ENCODE data around the gene GPD2. TPM values are rescaled to one million over a fixed set of nuclear protein-coding genes. Genes with fewer than 3 reads are reported as not detected.

Gene GPD2
- total RNA-seq, 2 donors from 2014 or later, result 26.6 to 95.3 TPM

DNA sequence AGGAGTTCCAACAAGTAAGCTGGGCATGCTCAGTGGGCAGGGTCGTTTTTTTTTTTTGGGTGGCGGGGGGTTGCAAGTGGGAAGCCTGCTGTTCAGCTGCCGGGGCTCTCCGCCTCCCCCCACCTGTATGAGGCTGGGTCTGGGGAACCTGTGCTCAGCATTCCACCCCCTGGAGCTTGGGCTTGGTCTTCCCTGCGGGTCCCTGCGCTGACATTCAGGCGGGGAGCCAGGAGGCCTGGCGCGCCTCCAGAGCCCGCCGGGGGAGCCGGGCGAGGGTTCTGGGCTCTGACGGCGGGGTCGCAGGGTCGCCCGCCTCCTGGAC is 822 bp upstream of the GPD2 start:
- no peaks in the 10 kb centered on the region for H3K27me3 ChIP-seq (replicated peaks; ENCODE audit: insufficient read depth)
- intact Hi-C loops (cut with DNase I), result loop anchor here (5.0 to 10.0 kb wide), 2 partner anchors 103 to 139 kb away; partner anchors contain the start of gene NR4A2
- H3K36me3 ChIP-seq, result no peaks in the 10 kb centered on the region
- TF ChIP-seq POLR2A (IDR thresholded peaks at IDR 0.05) (no peak), POLR2AphosphoS5 (IDR thresholded peaks at IDR 0.05) (no peak)
- TF ChIP-seq, protein P1, sequence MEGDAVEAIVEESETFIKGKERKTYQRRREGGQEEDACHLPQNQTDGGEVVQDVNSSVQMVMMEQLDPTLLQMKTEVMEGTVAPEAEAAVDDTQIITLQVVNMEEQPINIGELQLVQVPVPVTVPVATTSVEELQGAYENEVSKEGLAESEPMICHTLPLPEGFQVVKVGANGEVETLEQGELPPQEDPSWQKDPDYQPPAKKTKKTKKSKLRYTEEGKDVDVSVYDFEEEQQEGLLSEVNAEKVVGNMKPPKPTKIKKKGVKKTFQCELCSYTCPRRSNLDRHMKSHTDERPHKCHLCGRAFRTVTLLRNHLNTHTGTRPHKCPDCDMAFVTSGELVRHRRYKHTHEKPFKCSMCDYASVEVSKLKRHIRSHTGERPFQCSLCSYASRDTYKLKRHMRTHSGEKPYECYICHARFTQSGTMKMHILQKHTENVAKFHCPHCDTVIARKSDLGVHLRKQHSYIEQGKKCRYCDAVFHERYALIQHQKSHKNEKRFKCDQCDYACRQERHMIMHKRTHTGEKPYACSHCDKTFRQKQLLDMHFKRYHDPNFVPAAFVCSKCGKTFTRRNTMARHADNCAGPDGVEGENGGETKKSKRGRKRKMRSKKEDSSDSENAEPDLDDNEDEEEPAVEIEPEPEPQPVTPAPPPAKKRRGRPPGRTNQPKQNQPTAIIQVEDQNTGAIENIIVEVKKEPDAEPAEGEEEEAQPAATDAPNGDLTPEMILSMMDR (IDR thresholded peaks at IDR 0.05), result no peak
- no peaks in the 10 kb centered on the region for H3K9me3 ChIP-seq
- peak overlapping the region; percentile 97 to 99 for H3K27ac ChIP-seq
- no peaks in the 10 kb centered on the region for H3K4me1 ChIP-seq (replicated peaks)
- peak overlapping the region; percentile 61 to 68 for H3K4me3 ChIP-seq
- no peak for DNase-seq (ENCODE audit: low spot score)
- 3% methylated on average over 15 of the region's 18 CpGs for WGBS

DNA sequence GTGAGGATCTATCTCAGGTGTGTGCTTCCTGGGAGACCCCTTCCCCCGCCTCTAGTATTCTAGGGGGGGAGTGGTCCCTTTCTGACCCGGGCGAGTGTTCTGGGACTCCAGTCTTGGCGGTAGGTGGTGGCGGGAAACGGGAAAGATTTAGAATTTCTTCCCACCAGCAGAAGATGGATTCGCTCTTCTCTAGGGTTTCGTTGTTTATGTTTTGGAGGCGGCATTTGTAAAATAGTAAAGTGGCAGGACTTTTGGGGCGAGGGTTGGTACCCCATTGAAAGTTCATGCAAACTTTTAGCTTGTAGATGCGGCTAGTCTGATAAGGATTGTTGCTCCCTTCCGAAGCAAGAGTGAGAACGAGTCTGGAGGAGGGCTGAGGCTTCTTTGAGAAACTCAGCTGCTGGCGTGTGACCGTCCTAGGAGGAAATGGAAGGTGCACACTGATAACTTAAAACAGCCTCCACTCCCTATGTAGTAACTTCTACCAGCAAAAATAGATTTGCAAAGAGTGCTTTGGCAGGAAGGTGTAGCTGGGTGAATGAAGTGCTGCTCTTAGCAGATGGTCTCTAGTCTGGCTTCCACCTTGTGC is 412 bp downstream of the GPD2 start:
- H3K27ac ChIP-seq, result peak overlapping the region; percentile 97 to 99
- intact Hi-C loops (cut with DNase I), result loop anchor here (2.0 to 10.0 kb wide), 3 partner anchors 36 to 138 kb away; partner anchors contain the start of gene NR4A2
- no peaks in the 10 kb centered on the region for H3K36me3 ChIP-seq
- no peaks in the 10 kb centered on the region for H3K9me3 ChIP-seq
- H3K4me1 ChIP-seq (replicated peaks), result no peaks in the 10 kb centered on the region
- peak overlapping the region; percentile 61 to 68 for H3K4me3 ChIP-seq
- TF ChIP-seq POLR2AphosphoS5 (IDR thresholded peaks at IDR 0.05), result peak; percentile 2
- TF ChIP-seq, protein P1 (IDR thresholded peaks at IDR 0.05), result no peak
- no peaks in the 10 kb centered on the region for H3K27me3 ChIP-seq (replicated peaks; ENCODE audit: insufficient read depth)
- peak; percentile 19 for DNase-seq (ENCODE audit: low spot score)
- under 1% methylated on average over 15 of the region's 15 CpGs for WGBS

DNA sequence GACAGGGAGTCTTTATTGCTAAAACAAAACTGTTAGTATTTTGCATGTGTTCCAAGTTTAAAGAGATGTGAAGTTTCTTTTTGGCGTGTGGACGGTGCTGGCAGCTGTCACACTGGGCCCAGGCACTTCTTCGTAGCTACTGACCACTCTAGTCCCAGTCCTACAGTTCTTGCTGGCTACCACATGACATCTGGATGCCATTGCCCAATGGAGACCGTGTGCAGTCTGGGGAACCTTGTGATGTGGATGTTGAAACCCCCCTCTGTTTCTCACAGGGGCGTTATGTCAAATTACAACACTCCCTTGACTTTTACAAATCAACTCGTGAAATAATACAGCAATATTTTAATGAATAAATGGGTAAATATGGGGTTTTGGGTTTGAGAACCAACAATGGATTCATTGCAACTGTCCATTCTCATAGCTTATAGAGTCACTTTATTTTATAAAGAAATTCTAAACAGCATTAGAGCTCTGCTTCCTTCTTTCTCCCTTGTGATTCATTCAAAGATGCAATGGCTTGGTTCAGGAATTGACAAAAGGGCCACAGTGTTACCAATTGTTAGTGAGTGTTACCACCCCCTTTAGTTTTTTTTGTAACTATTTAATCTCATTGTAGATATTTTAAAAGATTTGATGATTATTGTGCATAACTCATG is 1.2 kb downstream of the GPD2 start:
- no peak for DNase-seq (ENCODE audit: low spot score)
- 37% methylated on average over 6 of the region's 6 CpGs for WGBS

DNA sequence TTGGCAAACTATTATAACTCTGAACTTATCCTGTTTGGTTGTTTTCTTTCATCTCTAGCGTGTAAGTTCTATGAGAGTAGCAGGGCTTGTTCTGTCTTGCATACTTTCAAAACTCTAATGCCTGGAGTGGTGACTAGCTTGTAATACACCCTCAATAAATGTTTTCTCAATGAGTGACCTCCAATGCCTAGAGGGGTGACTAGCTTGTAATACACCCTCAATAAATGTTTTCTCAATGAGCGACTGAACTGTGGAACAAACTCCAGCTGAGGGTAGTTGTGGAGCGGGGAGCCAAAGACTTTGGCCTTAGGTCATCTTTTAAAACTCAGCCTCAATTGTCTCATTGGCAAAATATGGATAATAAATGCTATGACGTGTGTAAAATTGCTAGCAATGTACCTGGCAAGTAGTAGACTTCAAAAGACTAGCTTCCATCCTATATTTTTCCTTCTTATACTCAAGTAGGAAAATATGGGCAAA is 1.8 kb downstream of the GPD2 start:
- Histone ChIP-seq H3K9me3 (no peaks in the 10 kb centered on the region), H3K4me1 (replicated peaks) (no peaks in the 10 kb centered on the region), H3K4me3 (no peak overlapping the region), H3K36me3 (no peaks in the 10 kb centered on the region), H3K27me3 (replicated peaks; ENCODE audit: insufficient read depth) (no peaks in the 10 kb centered on the region), H3K27ac (peak overlapping the region in 1 of 2 donors; percentile 99)
- WGBS, result 59% methylated on average over 4 of the region's 4 CpGs
- DNase-seq (ENCODE audit: low spot score), result no peak
- intact Hi-C loops (cut with DNase I), result loop anchor here (2.0 to 10.0 kb wide), 3 partner anchors 37 to 137 kb away; partner anchors contain the start of gene NR4A2
- TF ChIP-seq POLR2AphosphoS5 (IDR thresholded peaks at IDR 0.05) (peak; percentile 4), POLR2A (IDR thresholded peaks at IDR 0.05) (no peak)
- TF ChIP-seq, protein P1 (IDR thresholded peaks at IDR 0.05), result no peak

More for the DNA sequence above, 1.2 kb downstream of the GPD2 start:
- Histone ChIP-seq H3K27ac (peak overlapping the region; percentile 97 to 99), H3K9me3 (no peaks in the 10 kb centered on the region), H3K4me1 (replicated peaks) (no peaks in the 10 kb centered on the region), H3K4me3 (peak overlapping the region; percentile 61 to 68), H3K27me3 (replicated peaks; ENCODE audit: insufficient read depth) (no peaks in the 10 kb centered on the region), H3K36me3 (no peaks in the 10 kb centered on the region)
- TF ChIP-seq POLR2A (IDR thresholded peaks at IDR 0.05) (peak; percentile 24), POLR2AphosphoS5 (IDR thresholded peaks at IDR 0.05) (no peak)
- intact Hi-C loops (cut with DNase I), result loop anchor here (2.0 to 10.0 kb wide), 3 partner anchors 37 to 137 kb away; partner anchors contain the start of gene NR4A2

DNA sequence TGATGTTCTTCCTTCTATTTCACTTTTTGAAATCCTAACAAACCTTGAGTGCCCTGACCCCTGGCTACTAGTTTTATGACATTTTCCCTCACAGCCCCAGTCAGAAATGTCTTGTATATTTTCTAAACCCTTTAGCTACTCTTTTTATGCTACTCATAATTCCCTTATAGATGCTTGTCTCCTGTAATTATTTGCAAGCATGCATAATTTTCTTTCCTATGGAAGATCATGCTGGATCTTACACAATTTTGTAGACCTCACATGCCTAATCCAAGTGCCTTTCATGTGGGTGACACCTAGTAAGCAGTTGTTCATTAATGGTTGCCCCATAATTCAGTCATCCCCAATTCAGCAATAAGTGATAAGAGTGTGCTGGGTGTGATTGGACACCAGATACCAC is 6.9 kb downstream of the GPD2 start:
- H3K4me3 ChIP-seq, result no peak overlapping the region
- H3K9me3 ChIP-seq, result no peaks in the 10 kb centered on the region
- no peak for DNase-seq (ENCODE audit: low spot score)
- no peaks in the 10 kb centered on the region for H3K27me3 ChIP-seq (replicated peaks; ENCODE audit: insufficient read depth)
- intact Hi-C loops (cut with DNase I), result no loop called here
- no peak overlapping the region for H3K27ac ChIP-seq
- TF ChIP-seq, protein P1 (IDR thresholded peaks at IDR 0.05), result no peak
- TF ChIP-seq POLR2AphosphoS5 (IDR thresholded peaks at IDR 0.05), result no peak
- TF ChIP-seq POLR2A (IDR thresholded peaks at IDR 0.05), result no peak
- no peaks in the 10 kb centered on the region for H3K36me3 ChIP-seq
- no peaks in the 10 kb centered on the region for H3K4me1 ChIP-seq (replicated peaks)

All from prostate gland (tissue), 2 donors.